ENCODE measurements around the gene H2BK1.

- TF ChIP-seq EZH2phosphoT487 (IDR thresholded peaks at IDR 0.05; ENCODE audit: insufficient read depth, low read depth) (no peak), EZH2 (IDR thresholded peaks at IDR 0.05; ENCODE audit: insufficient read depth, poor library complexity, severe bottlenecking) (no peak)
Measured at GRCh38 chr7:151232091-151232916, 22.0 kb upstream of the H2BK1 start, which contains the start of gene CHPF2.
